ENCODE measurements around the gene SLX9. TPM values are rescaled to one million over a fixed set of nuclear protein-coding genes. Genes with fewer than 3 reads are reported as not detected.

Gene SLX9
- total and polyA plus RNA-seq, 10 donors: 6.1 to 35.4 (median 27.0) TPM

GRCh38 chr21:45010096-45010495, 70.3 kb downstream of the SLX9 start:
- Histone ChIP-seq H3K36me3 (no peaks in the 10 kb centered on the region), H3K27me3 (replicated peaks in 1 of 7) (peaks cover 0 to 37% (median 0%) of the 10 kb centered on the region in 7 donors), H3K9me3 (peaks cover 0 to 12% (median 4%) of the 10 kb centered on the region in 8 donors), H3K4me3 (no peak overlapping the region), H3K27ac (no peak overlapping the region), H3K4me1 (no peaks in the 10 kb centered on the region)
- intact Hi-C loops (cut with DNase I; ENCODE audit: low total_unique reads): no loop called here
- peak; percentile 2 for DNase-seq
- no peak for TF ChIP-seq POLR2A (IDR thresholded peaks at IDR 0.05)
- TF ChIP-seq POLR2AphosphoS5 (IDR thresholded peaks at IDR 0.05): no peak
- no peak for TF ChIP-seq CTCF (IDR thresholded peaks at IDR 0.05 in 8 of 11, conservative IDR thresholded peaks at IDR 0.05 in 3 of 11)
- WGBS, 5 donors: 48 to 73% (median 64%) methylated on average over 3 of the region's 3 CpGs

GRCh38 chr21:45010860-45011259, 71.0 kb downstream of the SLX9 start:
- TF ChIP-seq CTCF (IDR thresholded peaks at IDR 0.05 in 8 of 11, conservative IDR thresholded peaks at IDR 0.05 in 3 of 11): no peak
- TF ChIP-seq POLR2A (IDR thresholded peaks at IDR 0.05): no peak
- TF ChIP-seq POLR2AphosphoS5 (IDR thresholded peaks at IDR 0.05): no peak
- H3K27me3 ChIP-seq (replicated peaks in 1 of 7): peaks cover 0 to 44% (median 0%) of the 10 kb centered on the region in 7 donors
- H3K36me3 ChIP-seq: no peaks in the 10 kb centered on the region
- WGBS, 5 donors: 91 to 97% (median 96%) methylated on average over 12 of the region's 12 CpGs
- peaks cover 0 to 4% (median under 1%) of the 10 kb centered on the region in 8 donors for H3K9me3 ChIP-seq
- peak; percentile 46 for DNase-seq
- H3K27ac ChIP-seq: no peak overlapping the region
- H3K4me3 ChIP-seq: no peak overlapping the region
- intact Hi-C loops (cut with DNase I; ENCODE audit: low total_unique reads): no loop called here
- H3K4me1 ChIP-seq: no peaks in the 10 kb centered on the region

DNA sequence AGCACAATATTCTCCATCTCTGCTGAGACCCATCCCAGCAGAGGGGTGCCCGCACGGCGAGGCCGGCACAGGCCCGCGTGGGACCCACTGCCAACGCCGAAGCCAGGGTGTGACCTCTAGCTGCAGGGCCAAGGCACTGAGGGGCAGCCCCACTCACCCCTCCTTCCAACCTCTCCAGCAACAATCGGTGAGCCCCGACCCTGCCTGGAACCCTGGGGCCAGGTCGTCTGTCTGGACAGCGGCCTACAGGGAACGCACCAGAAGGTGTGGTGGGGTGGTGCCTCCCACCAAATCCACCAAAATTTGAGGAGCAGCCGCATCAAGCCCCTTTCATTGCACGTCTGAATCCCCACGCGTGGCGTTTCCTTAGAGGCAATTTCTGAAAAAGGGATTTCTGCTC, 71.6 kb downstream of the SLX9 start:
- peak; percentile 49 for DNase-seq
- WGBS, 5 donors: 90 to 97% (median 96%) methylated on average over 16 to 18 of the region's 18 CpGs
- Histone ChIP-seq H3K4me1 (peaks cover 0 to 2% (median 0%) of the 10 kb centered on the region in 6 donors), H3K4me3 (no peak overlapping the region), H3K36me3 (no peaks in the 10 kb centered on the region), H3K27ac (no peak overlapping the region), H3K27me3 (replicated peaks in 1 of 7) (peaks cover 0 to 49% (median 0%) of the 10 kb centered on the region in 7 donors), H3K9me3 (peaks cover 0 to 3% (median 0%) of the 10 kb centered on the region in 8 donors)
- intact Hi-C loops (cut with DNase I; ENCODE audit: low total_unique reads): no loop called here
- TF ChIP-seq POLR2AphosphoS5 (IDR thresholded peaks at IDR 0.05) (no peak), CTCF (IDR thresholded peaks at IDR 0.05 in 8 of 11, conservative IDR thresholded peaks at IDR 0.05 in 3 of 11) (no peak), POLR2A (IDR thresholded peaks at IDR 0.05) (no peak)

DNA sequence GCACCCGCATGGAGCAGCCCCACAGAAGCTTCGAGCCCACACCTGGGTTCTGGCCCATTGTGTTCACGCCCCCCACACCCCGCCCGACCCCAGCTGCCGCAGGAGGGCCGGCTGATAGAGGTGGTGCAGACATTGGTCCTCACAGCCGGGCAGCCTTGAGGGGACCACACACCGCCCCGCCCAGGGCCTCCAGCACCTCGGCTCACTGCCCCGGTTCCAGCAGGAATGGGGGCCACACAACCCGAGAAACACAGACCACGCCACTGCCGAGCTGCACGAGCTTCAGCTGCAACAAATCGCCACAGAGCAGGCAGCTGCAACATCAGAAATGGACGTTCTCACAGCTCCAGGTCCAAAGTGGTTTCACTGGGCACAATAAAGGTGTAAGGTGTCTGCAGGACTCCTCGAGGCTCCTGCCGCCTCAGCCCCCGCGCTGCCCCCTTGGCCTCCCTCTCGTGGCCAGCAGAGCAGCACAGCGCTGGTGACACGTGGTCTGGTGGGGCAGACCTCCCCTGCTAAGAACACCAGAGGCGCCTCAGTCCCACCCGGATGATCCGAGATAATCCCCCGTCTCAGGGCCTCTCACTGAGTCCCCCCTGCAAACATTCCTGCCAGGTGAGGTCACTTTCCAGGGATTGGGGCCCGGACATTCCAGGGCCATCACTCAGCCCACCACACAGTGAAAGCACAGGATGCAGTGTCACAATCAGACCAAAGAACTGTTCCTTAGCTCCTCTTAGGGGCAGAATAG, 72.3 kb downstream of the SLX9 start:
- no peak for TF ChIP-seq POLR2A (IDR thresholded peaks at IDR 0.05)
- TF ChIP-seq POLR2AphosphoS5 (IDR thresholded peaks at IDR 0.05): no peak
- TF ChIP-seq CTCF (IDR thresholded peaks at IDR 0.05 in 8 of 11, conservative IDR thresholded peaks at IDR 0.05 in 3 of 11): no peak
- intact Hi-C loops (cut with DNase I; ENCODE audit: low total_unique reads): no loop called here
- Histone ChIP-seq H3K9me3 (peaks cover 0 to 3% (median 0%) of the 10 kb centered on the region in 8 donors), H3K36me3 (no peaks in the 10 kb centered on the region), H3K4me3 (no peak overlapping the region), H3K4me1 (peaks cover 0 to 6% (median 1%) of the 10 kb centered on the region in 6 donors), H3K27ac (no peak overlapping the region), H3K27me3 (replicated peaks in 1 of 7) (peaks cover 0 to 55% (median 0%) of the 10 kb centered on the region in 7 donors)
- DNase-seq: peak; percentile 70
- WGBS, 5 donors: 65 to 85% (median 73%) methylated on average over 11 to 30 of the region's 30 CpGs
